Activated CD8-positive, alpha-beta memory T cell treated with anti-CD3 and anti-CD28 coated beads, Interleukin-2, amount 50 U/mL, for 1 hour (primary cell): ENCODE results near the gene PLIN4.

Experiments
- DNase-seq: peaks from one replicate; pipeline ENCODE4 v3.0.0-alpha.2; 2020; ENCODE audit errors: extremely low read depth

Gene PLIN4

GRCh38 chr19:4492337-4493103 lies 25.8 kb downstream of the PLIN4 start:
- no peak for DNase-seq

- no peak for DNase-seq
Measured at GRCh38 chr19:4491446-4491845, 26.8 kb downstream of the PLIN4 start.

GRCh38 chr19:4488496-4488895 lies 29.8 kb downstream of the PLIN4 start:
- no peak for DNase-seq

- DNase-seq: no peak
Measured at GRCh38 chr19:4487572-4487971, 30.7 kb downstream of the PLIN4 start.

GRCh38 chr19:4483385-4483784 lies 34.9 kb downstream of the PLIN4 start:
- DNase-seq: no peak

GRCh38 chr19:4482721-4483364 lies 35.4 kb downstream of the PLIN4 start:
- no peak for DNase-seq

GRCh38 chr19:4477034-4477801 lies 41.1 kb downstream of the PLIN4 start:
- DNase-seq: no peak

- DNase-seq: no peak
Measured at GRCh38 chr19:4474514-4475022, 43.7 kb downstream of the PLIN4 start.

GRCh38 chr19:4473763-4474513 lies 44.3 kb downstream of the PLIN4 start:
- DNase-seq: no peak

- no peak for DNase-seq
Measured at GRCh38 chr19:4473011-4473762, 45.1 kb downstream of the PLIN4 start.

GRCh38 chr19:4472174-4472974 lies 45.9 kb downstream of the PLIN4 start, which contains the start of gene HDGFL2:
Gene HDGFL2 (plus strand): TSS chr19:4472297. CDS start chr19:4472351, 54 bp downstream.
- DNase-seq: no peak

GRCh38 chr19:4471403-4472173 lies 46.7 kb downstream of the PLIN4 start:
- peak; percentile 98 for DNase-seq

- DNase-seq: no peak
Measured at GRCh38 chr19:4467835-4468234, 50.5 kb downstream of the PLIN4 start.

- no peak for DNase-seq
Measured at GRCh38 chr19:4464815-4465581, 53.3 kb downstream of the PLIN4 start.

GRCh38 chr19:4457654-4458395 lies 60.5 kb downstream of the PLIN4 start, which contains the start of gene UBXN6:
Gene UBXN6 (minus strand): TSS chr19:4457794. CDS start chr19:4457697, 97 bp downstream.
- peak; percentile 97 for DNase-seq

GRCh38 chr19:4456843-4457653 lies 61.2 kb downstream of the PLIN4 start:
- DNase-seq: peak; percentile 42

- no peak for DNase-seq
Measured at GRCh38 chr19:4456476-4456842, 61.8 kb downstream of the PLIN4 start.
